Kidney (tissue), 14 donors: ENCODE measurements around the gene NR2F1-AS1. TPM values are rescaled to one million over a fixed set of nuclear protein-coding genes. Genes with fewer than 3 reads are reported as not detected.
"Not testable (repeated sequence)": the region's sequence is repeated elsewhere in the genome, so short reads cannot be mapped to it uniquely, and the experiment has no call there.

Experiments used
- DNase-seq, 5 donors: peaks; one replicate each; pipeline ENCODE4 v3.0.0-alpha.2; 2013 to 2020
- FAIRE-seq: peaks from 2 replicates; lab custom pipeline; 2012; peaks lifted over from hg19 to GRCh38; lab: Jason Lieb, UNC
- H3K27ac ChIP-seq, 2 donors: one replicate each; pipeline ENCODE4 v1.7.0; 2013; ENCODE audit warnings: low read depth in 2 of 2, low read length in 2 of 2, inconsistent platforms in 1 of 2
- H3K27me3 ChIP-seq: one replicate; pipeline ENCODE4 v1.7.1; 2013; ENCODE audit warnings: low read length, inconsistent platforms; ENCODE audit not compliant: control insufficient read depth, insufficient read depth
- H3K36me3 ChIP-seq, 3 donors: one replicate each; pipeline versions ENCODE4 v1.7.0 to v1.7.1; 2013; ENCODE audit warnings: low read length in 3 of 3, control low read depth in 1 of 3, inconsistent platforms in 1 of 3; ENCODE audit not compliant: insufficient read depth in 3 of 3, control insufficient read depth in 2 of 3
- H3K4me1 ChIP-seq, 3 donors: one replicate each; pipeline versions ENCODE4 v1.7.0 to v1.7.1; 2013; ENCODE audit warnings: low read length in 3 of 3, inconsistent platforms in 1 of 3, low read depth in 1 of 3; ENCODE audit not compliant: control insufficient read depth in 2 of 3, insufficient read depth in 2 of 3
- H3K4me3 ChIP-seq, 3 donors: one replicate each; pipeline versions ENCODE4 v1.7.0 to v1.8.1; 2013; ENCODE audit warnings: low read length in 3 of 3, control low read depth in 1 of 3, inconsistent platforms in 1 of 3
- H3K9ac ChIP-seq, 3 donors: one replicate each; pipeline versions ENCODE4 v1.7.0 to v1.7.1; 2013; ENCODE audit warnings: low read length in 3 of 3, control low read depth in 1 of 3, inconsistent platforms in 1 of 3
- H3K9me3 ChIP-seq, 3 donors: one replicate each; pipeline versions ENCODE4 v1.7.0 to v1.7.1; 2013; ENCODE audit warnings: low read length in 3 of 3, control low read depth in 1 of 3, inconsistent platforms in 1 of 3; ENCODE audit not compliant: control insufficient read depth in 2 of 3, insufficient read depth in 1 of 3
- intact Hi-C: fragments of 100-400 bp; cut with DNase I; formaldehyde crosslinking; loops from one replicate; pipeline ENCODE4 v1.11.1; 2022
- polyA plus RNA-seq: library from polyadenylated mRNA; stranded (reverse); fragments of 350-450 nt; fragmentation: Illumina TruSeq; extraction: RNeasy Lipid Tissue Mini Kit (QIAGEN cat#74804); gene quantifications from one replicate; pipeline ENCODE4 v1.2.3, GENCODE V29; 2014; ENCODE audit warnings: low read depth, low replicate concordance; ENCODE audit not compliant: insufficient read depth
- total RNA-seq: library from RNA; stranded (reverse); fragmentation: NEBNext Ultra II Directional; extraction: Animal tissue kit (Norgen Biotek cat#: 25700); gene quantifications from one replicate; pipeline ENCODE4 v1.2.1, GENCODE V29; 2021
- TF ChIP-seq, protein P1 (sequence below): IDR thresholded peaks from 3 replicates; pipeline ENCODE4 v1.5.1; 2012; ENCODE audit warnings: mild to moderate bottlenecking, moderate library complexity, borderline replicate concordance; ENCODE audit not compliant: insufficient read depth; ENCODE audit errors: extremely low read depth
- donor health status: control.
- donor health status: control.
- donor health status: control.
- donor health status: control.
- donor health status: control.
- donor health status: DM: yes; HTN: yes; CAD: no.
- donor health status: Normal renal cell carcinoma (clear cell type).

The NR2F1-AS1 gene
- total and polyA plus RNA-seq, 2 donors from 2014 or later: 13.0 to 16.0 TPM

DNA sequence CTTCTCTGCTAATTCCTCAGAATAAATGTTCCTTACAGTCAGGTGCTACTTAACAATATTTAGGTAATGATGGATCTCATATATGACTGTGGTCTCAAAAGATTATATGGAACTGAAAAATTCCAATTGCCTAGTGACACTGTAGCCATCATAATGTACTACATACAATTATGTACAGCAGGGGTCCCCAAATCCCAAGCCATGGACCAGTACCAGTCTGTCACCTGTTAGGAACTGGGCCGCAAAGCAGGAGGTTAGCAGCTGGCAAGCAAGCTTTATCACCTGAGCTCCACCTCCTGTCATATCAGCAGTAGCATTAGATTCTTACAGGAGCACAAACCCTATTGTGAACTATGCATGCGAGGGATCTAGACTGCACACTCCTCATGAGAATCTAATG is 69.6 kb downstream of the NR2F1-AS1 start:
- no peak overlapping the region for H3K27ac ChIP-seq
- no peaks in the 10 kb centered on the region for H3K27me3 ChIP-seq
- intact Hi-C loops: no loop called here
- no peak overlapping the region for H3K9ac ChIP-seq
- TF ChIP-seq, protein P1, sequence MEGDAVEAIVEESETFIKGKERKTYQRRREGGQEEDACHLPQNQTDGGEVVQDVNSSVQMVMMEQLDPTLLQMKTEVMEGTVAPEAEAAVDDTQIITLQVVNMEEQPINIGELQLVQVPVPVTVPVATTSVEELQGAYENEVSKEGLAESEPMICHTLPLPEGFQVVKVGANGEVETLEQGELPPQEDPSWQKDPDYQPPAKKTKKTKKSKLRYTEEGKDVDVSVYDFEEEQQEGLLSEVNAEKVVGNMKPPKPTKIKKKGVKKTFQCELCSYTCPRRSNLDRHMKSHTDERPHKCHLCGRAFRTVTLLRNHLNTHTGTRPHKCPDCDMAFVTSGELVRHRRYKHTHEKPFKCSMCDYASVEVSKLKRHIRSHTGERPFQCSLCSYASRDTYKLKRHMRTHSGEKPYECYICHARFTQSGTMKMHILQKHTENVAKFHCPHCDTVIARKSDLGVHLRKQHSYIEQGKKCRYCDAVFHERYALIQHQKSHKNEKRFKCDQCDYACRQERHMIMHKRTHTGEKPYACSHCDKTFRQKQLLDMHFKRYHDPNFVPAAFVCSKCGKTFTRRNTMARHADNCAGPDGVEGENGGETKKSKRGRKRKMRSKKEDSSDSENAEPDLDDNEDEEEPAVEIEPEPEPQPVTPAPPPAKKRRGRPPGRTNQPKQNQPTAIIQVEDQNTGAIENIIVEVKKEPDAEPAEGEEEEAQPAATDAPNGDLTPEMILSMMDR: no peak
- H3K4me1 ChIP-seq: peaks cover 0 to 10% (median 3%) of the 10 kb centered on the region in 3 donors
- DNase-seq: no peak
- H3K36me3 ChIP-seq: no peaks in the 10 kb centered on the region
- no peaks in the 10 kb centered on the region for H3K9me3 ChIP-seq
- no peak for FAIRE-seq
- H3K4me3 ChIP-seq: no peak overlapping the region

DNA sequence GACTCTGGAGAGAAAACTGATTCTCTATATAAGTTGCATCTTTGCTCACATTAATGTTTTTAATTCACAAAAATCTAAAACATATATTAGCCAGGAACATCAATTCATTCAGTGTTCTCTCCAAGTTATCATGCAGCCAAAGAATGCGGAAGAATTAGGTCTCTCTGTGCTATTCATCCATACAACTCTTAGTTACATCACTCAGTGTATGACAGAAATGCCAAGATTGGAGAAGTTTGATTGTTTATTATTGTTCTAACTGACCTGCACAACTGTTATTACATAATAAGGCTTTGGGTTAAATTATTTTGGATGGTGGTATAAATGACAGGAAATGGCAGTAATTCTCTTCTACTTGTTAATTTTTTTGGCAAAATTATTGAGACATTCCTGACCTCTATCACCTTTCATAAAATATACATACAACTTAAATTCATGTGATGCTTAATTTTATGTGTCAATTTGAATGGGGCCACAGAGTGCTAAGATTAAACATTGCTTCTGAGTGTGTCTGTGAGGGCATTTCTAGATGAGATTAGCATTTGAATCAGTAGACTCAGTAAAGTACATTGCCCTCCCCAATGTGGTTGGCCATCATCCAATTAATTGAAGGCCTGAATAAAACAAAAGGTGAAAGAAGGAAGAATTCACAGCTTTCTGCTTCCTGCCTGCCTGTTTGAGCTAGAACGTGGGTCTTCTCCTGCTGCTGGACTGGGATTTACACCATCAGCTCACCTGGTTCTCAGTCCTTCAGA is 70.2 kb downstream of the NR2F1-AS1 start:
- Histone ChIP-seq H3K4me1 (peaks cover 0 to 10% (median 3%) of the 10 kb centered on the region in 3 donors), H3K27ac (no peak overlapping the region), H3K9ac (no peak overlapping the region), H3K27me3 (no peaks in the 10 kb centered on the region), H3K36me3 (no peaks in the 10 kb centered on the region), H3K9me3 (no peaks in the 10 kb centered on the region), H3K4me3 (no peak overlapping the region)
- TF ChIP-seq, protein P1: no peak
- DNase-seq: no peak
- intact Hi-C loops: no loop called here
- FAIRE-seq: no peak

DNA sequence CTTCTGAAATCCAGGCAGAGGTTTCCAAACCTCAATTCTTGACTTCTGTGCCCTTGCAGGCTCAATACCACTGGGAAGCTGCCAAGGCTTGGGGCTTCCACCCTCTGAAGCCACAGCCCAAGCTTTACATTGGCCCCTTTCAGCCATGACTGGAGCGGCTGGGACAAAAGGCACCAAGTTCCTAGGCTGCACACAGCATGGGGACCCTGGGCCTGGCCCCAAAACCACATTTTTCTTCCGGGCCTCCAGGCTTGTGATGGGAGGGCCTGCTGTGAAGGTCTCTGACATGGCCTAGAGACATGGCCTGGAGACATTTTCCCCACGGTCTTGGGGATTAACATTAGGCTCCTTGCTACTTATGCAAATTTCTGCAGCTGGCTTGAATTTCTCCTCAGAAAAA is 75.5 kb downstream of the NR2F1-AS1 start:
- intact Hi-C loops, H3K4me3 ChIP-seq, H3K27me3 ChIP-seq, FAIRE-seq, H3K27ac ChIP-seq, H3K4me1 ChIP-seq, H3K9me3 ChIP-seq, H3K36me3 ChIP-seq, H3K9ac ChIP-seq: not testable (repeated sequence)
- DNase-seq: peak in 1 of 5 donors; percentile 27

DNA sequence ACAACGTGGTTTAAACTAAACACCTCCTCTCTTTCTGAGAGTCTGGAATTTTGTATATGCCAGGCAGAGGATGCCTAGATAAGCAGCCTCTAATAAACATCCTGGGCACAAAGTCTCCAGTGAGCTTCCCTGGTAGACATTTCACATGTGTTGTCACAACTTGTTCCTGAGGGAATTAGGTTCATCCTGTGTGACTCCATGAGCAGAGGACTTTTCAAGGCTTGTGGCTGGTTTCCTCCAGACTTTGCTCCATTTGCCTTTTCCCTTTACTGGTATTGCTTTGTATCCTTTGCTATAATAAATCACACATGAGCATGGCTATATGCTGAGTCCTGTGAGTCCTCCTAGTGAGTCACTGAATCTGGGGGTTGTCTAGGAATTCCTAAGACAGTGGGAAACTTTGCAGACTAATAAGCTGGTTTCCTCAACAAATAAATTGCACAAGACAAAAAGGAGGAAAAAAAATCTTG is 77.4 kb downstream of the NR2F1-AS1 start:
- no peaks in the 10 kb centered on the region for H3K4me1 ChIP-seq
- H3K4me3 ChIP-seq: no peak overlapping the region
- H3K9me3 ChIP-seq: no peaks in the 10 kb centered on the region
- H3K9ac ChIP-seq: no peak overlapping the region
- TF ChIP-seq, protein P1: no peak
- no peak for DNase-seq
- intact Hi-C loops: no loop called here
- no peak for FAIRE-seq
- no peaks in the 10 kb centered on the region for H3K27me3 ChIP-seq
- H3K36me3 ChIP-seq: no peaks in the 10 kb centered on the region
- H3K27ac ChIP-seq: no peak overlapping the region
